IMR-90 (cell line): ENCODE measurements around the gene CLCN6. TPM values are rescaled to one million over a fixed set of nuclear protein-coding genes. Genes with fewer than 3 reads are reported as not detected.

Experiments used
- ATAC-seq: fragments of 200-7000 bp; cut with Tn5 transposase; 2 replicates; pipeline ENCODE4 v1.9.1; 2020; ENCODE audit warnings: low read depth, mild to moderate bottlenecking, moderate library complexity
- BruUV-seq: library from RNA; stranded (reverse); fragments of 400-500 nt; replicated peaks from 2 replicates; lab custom pipeline; 2021; lab: Mats Ljungman, UMichigan
- CTCF ChIA-PET: fragments of 300-600 bp; formaldehyde crosslinking; extraction: SDS; loops from one replicate; lab custom pipeline; 2021; ENCODE audit warnings: antibody characterized with exemption; lab: Yijun Ruan, JAX
- POLR2A ChIA-PET: fragments of 300-600 bp; sonication (Branson Sonifier 250); formaldehyde crosslinking; loops from one replicate; lab custom pipeline; 2022; ENCODE audit warnings: antibody characterized with exemption; ENCODE audit not compliant: unreplicated experiment; lab: Charles Lee
- DNase-seq: peaks from one replicate; pipeline ENCODE4 v3.0.0; 2013
- H2AFZ ChIP-seq: replicated peaks from 2 replicates; pipeline ENCODE3; 2013; ENCODE audit warnings: low read length, mild to moderate bottlenecking; ENCODE audit not compliant: poor library complexity
- H2AK5ac ChIP-seq: 2 replicates; pipeline ENCODE4 v1.6.1; 2013; ENCODE audit warnings: low read depth, low read length, inconsistent platforms
- H2AK9ac ChIP-seq: replicated peaks from 2 replicates; pipeline ENCODE3; 2013; ENCODE audit warnings: mild to moderate bottlenecking, low read depth, low read length, moderate library complexity; ENCODE audit not compliant: poor library complexity
- H2BK120ac ChIP-seq: 2 replicates; pipeline ENCODE4 v1.6.1; 2013; ENCODE audit warnings: low read depth, low read length, inconsistent platforms
- H2BK15ac ChIP-seq: 3 replicates; pipeline ENCODE4 v1.6.1; 2013; ENCODE audit warnings: low read depth, low read length, inconsistent platforms
- H2BK20ac ChIP-seq: 2 replicates; pipeline ENCODE4 v1.6.1; 2013; ENCODE audit warnings: low read depth, mild to moderate bottlenecking, inconsistent platforms, low read length, moderate library complexity
- H2BK5ac ChIP-seq: 2 replicates; pipeline ENCODE4 v1.6.1; 2013; ENCODE audit warnings: mild to moderate bottlenecking, low read depth, low read length, inconsistent platforms; ENCODE audit not compliant: poor library complexity, severe bottlenecking
- H3K14ac ChIP-seq: replicated peaks from 2 replicates; pipeline ENCODE4 v1.6.1; 2013; ENCODE audit warnings: low read depth, low read length, inconsistent platforms
- H3K18ac ChIP-seq: 2 replicates; pipeline ENCODE4 v1.6.1; 2013; ENCODE audit warnings: low read depth, low read length, control low read depth
- H3K23ac ChIP-seq: 2 replicates; pipeline ENCODE4 v1.6.1; 2013; ENCODE audit warnings: low read depth, low read length, inconsistent platforms
- H3K27ac ChIP-seq: 2 replicates; pipeline ENCODE4 v1.5.1; 2013; ENCODE audit warnings: mild to moderate bottlenecking, control low read depth, low read length; ENCODE audit not compliant: insufficient read depth
- H3K27me3 ChIP-seq: 2 replicates; pipeline ENCODE4 v1.6.1; 2013; ENCODE audit warnings: low read length; ENCODE audit not compliant: control insufficient read depth, insufficient read depth
- H3K36me3 ChIP-seq: 2 replicates; pipeline ENCODE4 v1.6.1; 2013; ENCODE audit warnings: low read length, mixed read lengths; ENCODE audit not compliant: control insufficient read depth, insufficient read depth
- H3K4ac ChIP-seq: 2 replicates; pipeline ENCODE4 v1.6.1; 2013; ENCODE audit warnings: low read depth, low read length, inconsistent platforms
- H3K4me1 ChIP-seq: 2 replicates; pipeline ENCODE4 v1.6.1; 2013; ENCODE audit warnings: low read length, mixed read lengths; ENCODE audit not compliant: control insufficient read depth, insufficient read depth
- H3K4me2 ChIP-seq: 2 replicates; pipeline ENCODE4 v1.6.1; 2013; ENCODE audit warnings: low read depth, mild to moderate bottlenecking, control low read depth, low read length, moderate library complexity
- H3K4me3 ChIP-seq: 2 replicates; pipeline ENCODE4 v1.5.1; 2013; ENCODE audit warnings: low read depth, mild to moderate bottlenecking, control low read depth, low read length, moderate library complexity; ENCODE audit not compliant: insufficient read depth
- H3K56ac ChIP-seq: 2 replicates; pipeline ENCODE4 v1.6.1; 2013; ENCODE audit warnings: low read length, inconsistent platforms; ENCODE audit not compliant: insufficient read depth; ENCODE audit errors: extremely low read depth
- H3K79me1 ChIP-seq, 2 experiments: 2 replicates each; pipeline ENCODE4 v1.6.1; 2013; ENCODE audit warnings: low read length in 2 of 2, inconsistent platforms in 1 of 2, low read depth in 1 of 2
- H3K9ac ChIP-seq: 2 replicates; pipeline ENCODE4 v1.6.1; 2013; ENCODE audit warnings: low read depth, low read length, control low read depth
- H3K9me1 ChIP-seq: 2 replicates; pipeline ENCODE4 v1.6.1; 2013; ENCODE audit warnings: low read length, inconsistent platforms; ENCODE audit not compliant: insufficient read depth
- H3K9me3 ChIP-seq: 2 replicates; pipeline ENCODE4 v1.6.1; 2013; ENCODE audit warnings: low read length; ENCODE audit not compliant: control insufficient read depth, insufficient read depth
- H4K20me1 ChIP-seq: 2 replicates; pipeline ENCODE4 v1.6.1; 2013; ENCODE audit warnings: low read length, inconsistent platforms; ENCODE audit not compliant: insufficient read depth
- H4K5ac ChIP-seq: 2 replicates; pipeline ENCODE4 v1.6.1; 2013; ENCODE audit warnings: mild to moderate bottlenecking, low read depth, low read length, control low read depth
- H4K8ac ChIP-seq, 2 experiments: 2 replicates each; pipeline ENCODE4 v1.6.1; 2013; ENCODE audit warnings: low read depth in 2 of 2, low read length in 2 of 2, control low read depth in 1 of 2, inconsistent platforms in 1 of 2
- H4K91ac ChIP-seq: 2 replicates; pipeline ENCODE4 v1.6.1; 2013; ENCODE audit warnings: low read depth, low read length, inconsistent platforms; ENCODE audit not compliant: insufficient read depth
- BHLHE40 ChIP-seq: fragments of 150-350 bp; IDR thresholded peaks from 2 replicates; pipeline ENCODE4 v1.6.1; 2016; ENCODE audit warnings: mild to moderate bottlenecking, low read depth, low read length
- CHD1 ChIP-seq: IDR thresholded peaks from 2 replicates; pipeline ENCODE4 v1.6.1; 2012; ENCODE audit warnings: low read depth, low read length, improper control_type of control experiment
- MAZ ChIP-seq: IDR thresholded peaks from 2 replicates; pipeline ENCODE4 v1.6.1; 2012; ENCODE audit warnings: low read depth, mild to moderate bottlenecking, low read length, improper control_type of control experiment, moderate library complexity, borderline replicate concordance
- POLR2A ChIP-seq: IDR thresholded peaks from 2 replicates; pipeline ENCODE4 v1.6.1; 2012; ENCODE audit warnings: mild to moderate bottlenecking, low read depth, low read length
- RAD21 ChIP-seq: IDR thresholded peaks from 2 replicates; pipeline ENCODE4 v1.6.1; 2012; ENCODE audit warnings: low read length, improper control_type of control experiment
- RCOR1 ChIP-seq: IDR thresholded peaks from 2 replicates; pipeline ENCODE4 v1.6.1; 2012; ENCODE audit warnings: mild to moderate bottlenecking, low read length, improper control_type of control experiment; ENCODE audit not compliant: insufficient replicate concordance
- WGBS, 2 experiments: methylation state at CpG; one replicate each; pipeline versions ENCODE4 v1.1.5 to v1.1.7; 2013; ENCODE audit warnings: missing lambda C conversion rate in 2 of 2; ENCODE audit not compliant: insufficient read length in 1 of 2; ENCODE audit errors: extremely low coverage in 2 of 2; 5-methylcytosine and 5-hydroxymethylcytosine counted together
- dilution Hi-C: fragments of 300-500 bp; cut with HindIII; formaldehyde crosslinking; loops from one replicate; pipeline ENCODE4 v1.14.3; 2018; ENCODE audit warnings: low sequenced_read_pairs; ENCODE audit not compliant: unreplicated experiment
- in situ Hi-C: fragments of 300-500 bp; cut with MboI; formaldehyde crosslinking; loops from 3 replicates; pipeline ENCODE4 v1.14.3; 2019; ENCODE audit warnings: low sequenced_read_pairs, inconsistent platforms, mixed read lengths
- intact Hi-C: fragments of 100-400 bp; cut with micrococcal nuclease; formaldehyde crosslinking; loops from 2 replicates; pipeline ENCODE4 v1.10.0; 2022
- polyA plus RNA-seq, 3 experiments: library from polyadenylated mRNA; depleted of rRNA; stranded (reverse); fragments of >200 nt; gene quantifications; 2 replicates each; pipeline ENCODE4 v1.2.3, GENCODE V29; 2012; ENCODE audit warnings: low replicate concordance in 1 of 3
- total RNA-seq: library from RNA; depleted of rRNA; stranded (reverse); fragments of >200 nt; gene quantifications from 2 replicates; pipeline ENCODE4 v1.2.3, GENCODE V29; 2012
- TF ChIP-seq, protein P1 (sequence below): fragments of 150-350 bp; IDR thresholded peaks from 2 replicates; pipeline ENCODE4 v1.6.1; 2017; ENCODE audit warnings: mild to moderate bottlenecking, antibody characterized with exemption, low read length, low read depth
- TF ChIP-seq, protein P2 (sequence below): fragments of 150-350 bp; IDR thresholded peaks from 2 replicates; pipeline ENCODE4 v1.6.1; 2016; ENCODE audit warnings: low read depth, mild to moderate bottlenecking, low read length, moderate library complexity, borderline replicate concordance
- TF ChIP-seq, protein P3 (sequence below): conservative IDR thresholded peaks from 2 replicates; pipeline ENCODE4 v1.5.1; 2012; ENCODE audit warnings: mild to moderate bottlenecking, low read depth, low read length, improper control_type of control experiment

Gene CLCN6
- total and polyA plus RNA-seq, 2 of the 4 experiments (the other 2 are of a cell fraction) = 4.1 to 10.6 TPM

DNA sequence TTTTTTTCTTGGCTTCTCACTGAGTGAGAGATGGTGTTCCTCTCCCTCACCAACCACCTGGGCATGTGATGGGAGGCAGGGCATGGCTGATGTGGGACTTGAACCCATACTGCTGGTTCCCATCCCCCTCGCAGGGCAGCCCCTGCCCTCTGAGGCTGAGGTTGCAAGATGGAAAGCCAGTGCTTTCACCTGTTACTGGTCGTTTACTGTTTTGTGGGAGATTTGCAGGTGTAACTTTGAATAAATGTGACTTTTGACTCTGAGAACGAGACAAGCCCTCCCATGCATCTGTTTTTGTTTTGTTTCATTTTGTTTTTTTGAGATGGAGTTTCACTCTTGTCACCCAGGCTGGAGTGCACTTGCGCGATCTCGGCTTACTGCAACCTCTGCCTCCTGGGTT lies 22.4 kb upstream of the CLCN6 start:
- Histone ChIP-seq H3K4me3 (no peak overlapping the region), H2AK5ac (no peak overlapping the region), H2AFZ (no peak overlapping the region), H3K18ac (no peak overlapping the region), H3K56ac (no peak overlapping the region), H3K23ac (no peak overlapping the region), H3K36me3 (no peaks in the 10 kb centered on the region), H3K4me1 (peaks cover 16% of the 10 kb centered on the region), H2BK15ac (no peak overlapping the region), H3K79me1 (peaks cover 0 to 4% of the 10 kb centered on the region in 2 experiments; a peak in 1 of 4 replicates), H4K20me1 (no peaks in the 10 kb centered on the region), H3K4ac (no peak overlapping the region), H3K4me2 (no peak overlapping the region), H2BK120ac (no peak overlapping the region), H3K9ac (no peak overlapping the region), H3K9me1 (peaks cover 11% of the 10 kb centered on the region), H2BK20ac (no peak overlapping the region), H2AK9ac (no peak overlapping the region), H4K8ac (no peak overlapping the region), H3K27ac (no peak overlapping the region), H4K91ac (no peak overlapping the region), H2BK5ac (no peak overlapping the region), H3K27me3 (no peaks in the 10 kb centered on the region; the same call in 1 of the 2 replicates), H3K9me3 (no peaks in the 10 kb centered on the region), H4K5ac (no peak overlapping the region), H3K14ac (no peak overlapping the region)
- ChIA-PET POLR2A (no interaction called here), CTCF (no interaction called here)
- ATAC-seq (no peak), DNase-seq (no peak)
- dilution Hi-C loops (no loop called here), in situ Hi-C loops (no loop called here), intact Hi-C loops (no loop called here)
- WGBS, 2 experiments = 100% methylated on average over 1 of the region's 6 CpGs; no CpG with 5 or more reads in 1 of the 2 experiments
- BruUV-seq = no TSS peak
- no peak for TF ChIP-seq BHLHE40
- TF ChIP-seq, protein P1, sequence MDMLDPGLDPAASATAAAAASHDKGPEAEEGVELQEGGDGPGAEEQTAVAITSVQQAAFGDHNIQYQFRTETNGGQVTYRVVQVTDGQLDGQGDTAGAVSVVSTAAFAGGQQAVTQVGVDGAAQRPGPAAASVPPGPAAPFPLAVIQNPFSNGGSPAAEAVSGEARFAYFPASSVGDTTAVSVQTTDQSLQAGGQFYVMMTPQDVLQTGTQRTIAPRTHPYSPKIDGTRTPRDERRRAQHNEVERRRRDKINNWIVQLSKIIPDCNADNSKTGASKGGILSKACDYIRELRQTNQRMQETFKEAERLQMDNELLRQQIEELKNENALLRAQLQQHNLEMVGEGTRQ = no peak
- no peak for TF ChIP-seq CHD1
- no peak for TF ChIP-seq MAZ
- TF ChIP-seq RCOR1 = no peak
- TF ChIP-seq, protein P2, sequence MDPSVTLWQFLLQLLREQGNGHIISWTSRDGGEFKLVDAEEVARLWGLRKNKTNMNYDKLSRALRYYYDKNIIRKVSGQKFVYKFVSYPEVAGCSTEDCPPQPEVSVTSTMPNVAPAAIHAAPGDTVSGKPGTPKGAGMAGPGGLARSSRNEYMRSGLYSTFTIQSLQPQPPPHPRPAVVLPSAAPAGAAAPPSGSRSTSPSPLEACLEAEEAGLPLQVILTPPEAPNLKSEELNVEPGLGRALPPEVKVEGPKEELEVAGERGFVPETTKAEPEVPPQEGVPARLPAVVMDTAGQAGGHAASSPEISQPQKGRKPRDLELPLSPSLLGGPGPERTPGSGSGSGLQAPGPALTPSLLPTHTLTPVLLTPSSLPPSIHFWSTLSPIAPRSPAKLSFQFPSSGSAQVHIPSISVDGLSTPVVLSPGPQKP = no peak
- TF ChIP-seq, protein P3, sequence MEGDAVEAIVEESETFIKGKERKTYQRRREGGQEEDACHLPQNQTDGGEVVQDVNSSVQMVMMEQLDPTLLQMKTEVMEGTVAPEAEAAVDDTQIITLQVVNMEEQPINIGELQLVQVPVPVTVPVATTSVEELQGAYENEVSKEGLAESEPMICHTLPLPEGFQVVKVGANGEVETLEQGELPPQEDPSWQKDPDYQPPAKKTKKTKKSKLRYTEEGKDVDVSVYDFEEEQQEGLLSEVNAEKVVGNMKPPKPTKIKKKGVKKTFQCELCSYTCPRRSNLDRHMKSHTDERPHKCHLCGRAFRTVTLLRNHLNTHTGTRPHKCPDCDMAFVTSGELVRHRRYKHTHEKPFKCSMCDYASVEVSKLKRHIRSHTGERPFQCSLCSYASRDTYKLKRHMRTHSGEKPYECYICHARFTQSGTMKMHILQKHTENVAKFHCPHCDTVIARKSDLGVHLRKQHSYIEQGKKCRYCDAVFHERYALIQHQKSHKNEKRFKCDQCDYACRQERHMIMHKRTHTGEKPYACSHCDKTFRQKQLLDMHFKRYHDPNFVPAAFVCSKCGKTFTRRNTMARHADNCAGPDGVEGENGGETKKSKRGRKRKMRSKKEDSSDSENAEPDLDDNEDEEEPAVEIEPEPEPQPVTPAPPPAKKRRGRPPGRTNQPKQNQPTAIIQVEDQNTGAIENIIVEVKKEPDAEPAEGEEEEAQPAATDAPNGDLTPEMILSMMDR = no peak
- TF ChIP-seq POLR2A = no peak
- no peak for TF ChIP-seq RAD21
